ENCODE measurements around the gene KCNAB2.

KCNAB2 gene

DNA sequence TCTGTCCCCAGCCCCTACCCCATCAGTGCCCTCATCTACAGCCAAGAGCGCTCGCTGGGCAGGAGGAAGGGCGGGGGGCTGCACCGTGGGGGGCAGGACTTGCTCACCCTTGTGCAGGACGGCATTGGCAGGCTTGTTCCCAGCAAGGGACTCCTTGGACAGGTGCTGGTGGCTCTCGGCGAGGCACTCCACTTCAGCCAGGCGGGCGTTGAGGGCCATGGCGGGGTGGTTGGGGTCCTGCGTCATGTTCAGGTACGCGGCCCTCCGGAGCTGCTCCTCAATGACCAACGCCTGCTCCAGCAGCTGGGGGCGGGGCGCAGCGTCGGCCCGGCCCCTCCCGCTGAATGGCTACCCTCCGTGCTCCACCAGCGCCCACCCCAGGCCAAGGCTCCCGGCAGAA lies 64.0 kb downstream of the KCNAB2 start:
- DNase-seq (ENCODE audit: low read depth) = no peak

- no peak for DNase-seq (ENCODE audit: low read depth)
These were observed 64.6 kb downstream of the KCNAB2 start for GRCh38 chr1:6110326-6110725.

DNA sequence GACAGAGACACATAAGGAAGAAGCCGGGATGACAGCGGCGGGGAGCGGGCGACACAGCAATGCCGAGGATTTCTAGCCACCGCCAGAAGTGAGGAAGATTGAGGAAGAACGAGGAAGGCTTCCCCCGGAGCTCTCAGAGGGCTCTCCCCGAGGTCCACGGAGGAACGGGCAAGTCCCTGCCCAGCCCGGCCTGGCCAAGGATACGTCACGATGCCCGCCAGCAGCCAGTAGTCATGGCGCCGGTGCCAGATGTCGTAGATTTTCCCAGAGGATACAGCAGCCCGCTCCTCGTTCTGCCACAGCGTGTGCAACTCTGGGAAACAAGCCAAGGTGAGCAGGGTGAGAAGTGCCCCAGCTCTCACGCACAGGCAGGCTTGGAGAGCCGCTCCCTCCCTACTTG lies 65.9 kb downstream of the KCNAB2 start:
- no peak for DNase-seq (ENCODE audit: low read depth)

DNA sequence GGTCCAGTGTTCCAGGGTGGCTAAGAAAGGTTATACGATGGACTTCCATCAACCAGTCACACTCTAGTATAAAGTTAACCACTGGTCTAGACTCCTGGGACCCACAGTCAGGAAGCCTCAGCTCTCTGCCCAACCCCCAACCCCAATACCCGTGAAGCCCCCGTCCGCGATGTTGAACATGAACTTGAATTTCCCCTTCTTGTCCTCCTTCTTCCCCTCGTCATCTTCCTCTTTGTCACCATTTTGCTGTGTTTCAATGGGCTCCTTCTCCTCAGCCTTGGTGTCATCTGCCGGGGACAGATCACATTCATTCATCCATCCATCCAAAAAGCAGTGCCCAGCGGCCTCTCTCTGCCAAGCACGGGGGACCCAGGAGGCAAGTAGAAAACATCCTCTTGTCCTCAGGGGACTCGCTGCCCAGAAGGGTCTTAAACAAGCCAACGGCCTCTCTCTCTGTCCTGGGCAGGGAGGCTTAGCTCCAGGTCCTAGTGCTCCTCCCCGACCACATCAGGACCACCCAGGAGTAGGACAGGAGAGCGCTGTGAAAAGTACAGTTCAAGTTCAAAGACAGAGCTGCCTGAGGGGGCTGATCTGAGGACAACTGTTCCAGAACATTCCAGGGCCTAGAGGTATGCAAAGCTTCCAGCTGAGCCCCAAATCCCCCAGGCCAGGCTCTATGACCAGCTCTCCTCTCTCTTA lies 66.5 kb downstream of the KCNAB2 start:
- DNase-seq (ENCODE audit: low read depth) = no peak

DNA sequence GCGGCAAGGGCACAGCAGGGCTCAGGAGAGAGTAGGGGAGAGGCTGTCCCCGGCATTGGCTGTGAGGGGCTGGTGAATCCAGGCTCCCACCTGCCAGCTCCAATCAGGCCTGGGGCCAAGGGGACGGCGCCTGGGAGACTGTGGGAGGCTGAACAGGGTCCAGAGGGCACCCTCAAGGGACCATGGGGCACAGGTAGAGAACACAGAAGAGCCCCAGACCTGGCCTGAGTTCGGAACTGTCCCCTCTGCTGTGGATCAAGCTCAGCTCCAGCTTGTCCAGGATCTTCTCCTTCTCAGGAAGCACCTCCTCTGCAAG lies 67.0 kb downstream of the KCNAB2 start:
- DNase-seq (ENCODE audit: low read depth) = no peak

- no peak for DNase-seq (ENCODE audit: low read depth)
These were observed 67.4 kb downstream of the KCNAB2 start for GRCh38 chr1:6113116-6113515.

GRCh38 chr1:6113745-6114144 lies 68.1 kb downstream of the KCNAB2 start:
- DNase-seq (ENCODE audit: low read depth) = no peak

GRCh38 chr1:6116137-6116536 lies 70.4 kb downstream of the KCNAB2 start:
- no peak for DNase-seq (ENCODE audit: low read depth)

DNA sequence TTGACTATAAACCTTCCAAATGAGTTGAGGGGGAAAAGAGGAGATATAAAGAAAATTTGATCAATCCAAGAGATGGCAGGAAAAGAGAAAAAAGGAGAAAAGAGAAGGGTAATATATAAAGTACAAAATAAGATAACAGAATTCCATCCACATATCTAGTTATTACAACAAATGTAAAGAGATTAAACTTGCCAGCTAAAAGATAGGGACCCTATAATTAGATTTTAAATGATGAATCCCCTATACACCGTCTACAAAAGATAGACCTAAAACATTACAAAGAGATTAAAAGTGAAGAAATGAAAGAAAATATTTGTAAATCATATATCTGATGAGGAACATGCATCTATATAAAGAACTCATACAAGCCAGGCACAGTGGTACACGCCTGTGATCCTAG lies 71.4 kb downstream of the KCNAB2 start:
- DNase-seq (ENCODE audit: low read depth) = no peak

DNA sequence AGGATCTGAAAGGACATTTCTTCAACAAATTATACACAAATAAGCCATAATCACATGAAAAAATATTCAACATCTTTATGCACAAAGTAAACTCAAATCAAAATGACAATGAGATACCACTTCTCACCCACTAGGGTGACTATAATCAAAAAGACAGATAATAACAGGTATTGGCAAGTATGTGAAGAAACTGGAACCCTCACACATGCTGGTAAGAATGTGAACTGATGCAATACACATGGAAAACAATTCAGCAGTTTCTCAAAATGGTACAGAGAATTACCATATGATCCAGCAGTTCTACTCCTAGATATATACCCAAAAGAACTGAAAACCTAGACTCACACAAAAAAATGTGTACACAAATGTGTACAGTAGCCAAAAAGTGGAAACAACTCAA lies 71.9 kb downstream of the KCNAB2 start:
- DNase-seq (ENCODE audit: low read depth) = no peak

DNA sequence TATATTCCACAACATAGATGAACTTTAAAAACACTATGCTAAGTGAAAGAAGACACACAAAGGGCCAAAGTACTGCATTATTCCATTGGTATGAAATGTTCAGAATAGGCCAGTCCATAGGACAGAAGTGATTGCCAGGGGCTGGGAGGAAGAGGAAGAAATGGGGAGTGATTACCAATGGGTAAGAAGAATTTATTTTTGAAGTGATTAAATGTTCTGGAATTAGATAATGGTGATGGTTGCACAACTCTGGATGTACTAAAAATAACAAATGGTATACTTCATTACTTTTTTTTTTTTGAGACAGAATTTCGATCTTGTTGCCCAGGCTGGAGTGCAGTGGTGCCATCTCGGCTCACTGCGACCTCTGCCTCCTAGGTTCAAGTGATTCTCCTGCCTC lies 72.7 kb downstream of the KCNAB2 start:
- no peak for DNase-seq (ENCODE audit: low read depth)

- no peak for DNase-seq (ENCODE audit: low read depth)
These were observed 75.3 kb downstream of the KCNAB2 start for GRCh38 chr1:6121021-6121421.

GRCh38 chr1:6121651-6122370 lies 76.1 kb downstream of the KCNAB2 start:
- no peak for DNase-seq (ENCODE audit: low read depth)

DNA sequence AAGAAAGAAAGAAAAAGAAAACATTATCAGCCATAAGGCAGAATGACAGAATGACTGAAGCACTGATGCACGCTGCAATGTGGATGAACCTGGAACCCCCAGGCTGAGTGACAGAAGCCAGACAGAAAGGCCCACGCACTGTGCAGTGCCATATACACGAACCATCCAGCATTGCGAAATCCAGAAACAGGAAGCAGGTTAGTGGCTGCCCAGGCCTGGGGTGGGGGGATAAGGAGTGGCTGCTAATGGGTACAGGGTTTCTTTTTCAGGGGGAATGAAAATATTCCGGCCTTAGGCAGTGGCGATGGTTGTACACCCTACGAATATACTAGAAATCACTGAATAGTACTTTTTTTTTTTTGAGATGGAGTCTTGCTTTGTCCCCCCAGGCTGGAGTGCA lies 77.4 kb downstream of the KCNAB2 start:
- no peak for DNase-seq (ENCODE audit: low read depth)

- no peak for DNase-seq (ENCODE audit: low read depth)
These were observed 78.1 kb downstream of the KCNAB2 start for GRCh38 chr1:6123816-6124215.

DNA sequence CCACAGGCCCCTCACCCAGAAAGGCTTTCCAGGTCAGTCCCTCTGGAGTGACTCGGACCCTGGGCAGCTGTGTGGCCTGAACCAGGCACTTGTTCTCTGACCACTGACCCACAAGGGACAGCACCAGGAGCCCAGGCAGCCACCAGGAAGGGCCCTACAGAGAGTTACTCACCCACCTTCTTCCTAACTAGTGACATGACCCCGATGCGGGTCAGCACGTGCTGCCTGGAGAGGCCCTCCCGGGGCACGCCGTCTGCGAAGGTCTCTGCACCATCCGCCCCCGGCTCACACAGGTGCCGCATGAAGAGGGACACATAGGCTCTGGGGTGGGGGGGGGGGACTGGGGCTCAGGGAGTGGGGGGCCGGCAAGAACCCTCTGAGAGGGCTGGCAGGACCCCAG lies 78.7 kb downstream of the KCNAB2 start:
- no peak for DNase-seq (ENCODE audit: low read depth)

DNA sequence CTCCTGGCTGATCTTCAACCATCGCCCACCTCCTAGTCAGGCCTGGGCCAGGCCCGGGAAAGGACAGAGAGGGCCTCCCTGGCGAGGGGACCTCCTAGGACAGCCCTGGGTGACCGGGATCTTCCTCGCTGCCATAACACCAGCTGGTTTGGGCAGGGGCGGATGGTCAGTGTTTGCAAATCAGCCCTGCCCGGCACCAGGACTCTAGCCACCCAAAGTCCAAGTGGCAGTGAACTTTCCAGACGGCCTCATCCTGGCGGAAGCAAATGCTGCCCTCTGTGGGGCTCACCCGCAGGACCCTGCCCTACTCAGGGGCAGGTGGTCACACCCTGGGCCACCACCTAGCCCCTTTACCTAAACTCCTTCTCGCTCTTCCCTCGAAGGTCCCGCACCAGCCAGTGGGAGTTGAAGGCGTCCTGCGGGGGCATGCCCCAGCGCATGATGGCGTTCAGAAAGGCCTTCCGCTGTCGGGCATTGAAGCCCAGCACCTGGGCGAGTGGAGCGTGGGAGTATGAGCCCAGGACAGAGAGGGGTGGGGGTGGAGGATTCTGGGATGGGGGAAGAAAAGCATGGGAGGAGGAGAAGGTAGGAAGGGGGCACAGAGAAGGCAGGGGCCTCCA lies 79.2 kb downstream of the KCNAB2 start:
- no peak for DNase-seq (ENCODE audit: low read depth)

GRCh38 chr1:6125366-6125765 lies 79.7 kb downstream of the KCNAB2 start:
- no peak for DNase-seq (ENCODE audit: low read depth)

- DNase-seq (ENCODE audit: low read depth) = no peak
These were observed 80.3 kb downstream of the KCNAB2 start for GRCh38 chr1:6126028-6126427.

DNA sequence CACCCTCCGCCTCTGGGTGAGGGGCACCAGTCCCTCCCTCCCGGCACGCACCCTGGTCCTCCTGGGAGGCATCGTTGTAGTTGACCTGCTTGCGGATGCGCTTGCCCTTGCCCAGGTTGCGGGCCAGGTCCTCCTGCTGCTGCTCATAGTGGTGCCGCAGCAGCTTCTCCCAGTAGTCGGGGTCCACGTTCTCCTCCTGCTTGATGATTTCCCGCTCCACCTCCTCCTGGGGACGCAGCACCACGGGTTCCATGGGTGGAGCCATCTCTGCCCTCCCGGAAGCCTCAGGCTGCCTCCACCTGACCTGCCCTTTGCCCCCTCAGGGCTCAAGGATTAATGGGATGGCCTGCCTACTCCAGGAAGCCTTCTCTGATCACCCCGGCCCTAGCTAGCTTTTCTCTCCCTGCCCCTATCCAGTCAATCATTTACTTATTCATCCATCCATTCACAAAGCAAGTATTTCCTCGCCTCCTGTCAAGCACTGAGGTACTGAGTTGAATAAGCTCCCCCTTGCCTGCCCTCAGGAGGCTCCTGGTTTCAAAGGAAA lies 80.9 kb downstream of the KCNAB2 start:
- DNase-seq (ENCODE audit: low read depth) = no peak

- no peak for DNase-seq (ENCODE audit: low read depth)
These were observed 82.0 kb downstream of the KCNAB2 start for GRCh38 chr1:6127587-6128163.

GRCh38 chr1:6128276-6129081 lies 82.8 kb downstream of the KCNAB2 start:
- no peak for DNase-seq (ENCODE audit: low read depth)

Measured in GM04504 (cell line).